Liver (tissue), 9 donors: ENCODE measurements around the gene ADGRD1. TPM values are rescaled to one million over a fixed set of nuclear protein-coding genes. Genes with fewer than 3 reads are reported as not detected.

Source experiments
- DNase-seq: peaks from one replicate; pipeline ENCODE4 v3.0.0-alpha.2; 2017; ENCODE audit warnings: low spot score
- H3K27ac ChIP-seq, 2 donors: one replicate each; pipeline ENCODE4 v1.7.0; 2013; ENCODE audit warnings: inconsistent platforms in 2 of 2, low read length in 2 of 2, control low read depth in 1 of 2, low read depth in 1 of 2, mild to moderate bottlenecking in 1 of 2
- H3K27me3 ChIP-seq, 4 donors: one replicate each; pipeline versions ENCODE4 v1.6.1 to v1.7.0; 2013; ENCODE audit warnings: low read length in 3 of 4, inconsistent platforms in 1 of 4, mild to moderate bottlenecking in 1 of 4, moderate library complexity in 1 of 4; ENCODE audit not compliant: control insufficient read depth in 4 of 4, insufficient read depth in 4 of 4
- H3K36me3 ChIP-seq, 4 donors: one replicate each; pipeline versions ENCODE4 v1.6.1 to v1.7.0; 2013; ENCODE audit warnings: low read length in 3 of 4, mild to moderate bottlenecking in 3 of 4, low read depth in 1 of 4, moderate library complexity in 1 of 4; ENCODE audit not compliant: control insufficient read depth in 4 of 4, insufficient read depth in 3 of 4
- H3K4me1 ChIP-seq, 4 donors: one replicate each; pipeline versions ENCODE4 v1.6.1 to v1.7.0; 2013; ENCODE audit warnings: low read length in 3 of 4, mild to moderate bottlenecking in 3 of 4, moderate library complexity in 1 of 4; ENCODE audit not compliant: control insufficient read depth in 4 of 4, insufficient read depth in 4 of 4
- H3K4me3 ChIP-seq, 3 donors: one replicate each; pipeline versions ENCODE4 v1.6.1 to v1.7.0; 2013; ENCODE audit warnings: low read length in 3 of 3, control low read depth in 1 of 3, low read depth in 1 of 3, mild to moderate bottlenecking in 1 of 3
- H3K9ac ChIP-seq, 2 donors: one replicate each; pipeline ENCODE4 v1.7.0; 2013; ENCODE audit warnings: low read length in 2 of 2, mild to moderate bottlenecking in 2 of 2, moderate library complexity in 2 of 2, control low read depth in 1 of 2, low read depth in 1 of 2
- H3K9me3 ChIP-seq, 4 donors: one replicate each; pipeline versions ENCODE4 v1.6.1 to v1.7.0; 2013; ENCODE audit warnings: low read length in 3 of 4; ENCODE audit not compliant: control insufficient read depth in 4 of 4
- EGR1 ChIP-seq, 2 donors: IDR thresholded peaks; 2 replicates each; pipeline ENCODE4 v1.6.1; 2016 to 2018; ENCODE audit warnings: antibody characterized with exemption in 2 of 2, low read depth in 2 of 2
- FOXA1 ChIP-seq: IDR thresholded peaks from 2 replicates; pipeline ENCODE4 v1.6.1; 2016; ENCODE audit warnings: antibody characterized with exemption
- FOXA2 ChIP-seq: IDR thresholded peaks from 2 replicates; pipeline ENCODE4 v1.6.1; 2016; ENCODE audit warnings: antibody characterized with exemption
- GABPA ChIP-seq, 2 donors: IDR thresholded peaks in 1 of 2; conservative IDR thresholded peaks in 1 of 2; 2 replicates each; pipeline ENCODE4 v1.6.1; 2016; ENCODE audit warnings: antibody characterized with exemption in 2 of 2, mild to moderate bottlenecking in 1 of 2, moderate library complexity in 1 of 2
- HNF4A ChIP-seq, 2 donors: conservative IDR thresholded peaks; 2 replicates each; pipeline ENCODE4 v1.6.1; 2016; ENCODE audit warnings: antibody characterized with exemption in 2 of 2, mild to moderate bottlenecking in 2 of 2
- HNF4G ChIP-seq: IDR thresholded peaks from 2 replicates; pipeline ENCODE4 v1.6.1; 2016; ENCODE audit warnings: antibody characterized with exemption
- JUND ChIP-seq, 2 donors: IDR thresholded peaks; 2 replicates each; pipeline ENCODE4 v1.6.1; 2016; ENCODE audit warnings: antibody characterized with exemption in 2 of 2
- NR2F2 ChIP-seq: IDR thresholded peaks from 2 replicates; pipeline ENCODE4 v1.6.1; 2016; ENCODE audit warnings: antibody characterized with exemption
- RAD21 ChIP-seq, 2 donors: IDR thresholded peaks; 2 replicates each; pipeline ENCODE4 v1.6.1; 2016; ENCODE audit warnings: antibody characterized with exemption in 2 of 2, mild to moderate bottlenecking in 2 of 2
- RXRA ChIP-seq, 2 donors: IDR thresholded peaks; 2 replicates each; pipeline ENCODE4 v1.6.1; 2017 to 2018; ENCODE audit warnings: antibody characterized with exemption in 2 of 2, mild to moderate bottlenecking in 1 of 2
- TAF1 ChIP-seq: conservative IDR thresholded peaks from 2 replicates; pipeline ENCODE4 v1.6.1; 2016; ENCODE audit warnings: antibody characterized with exemption, mild to moderate bottlenecking
- YY1 ChIP-seq: IDR thresholded peaks from 2 replicates; pipeline ENCODE4 v1.6.1; 2016; ENCODE audit warnings: antibody characterized with exemption, mild to moderate bottlenecking
- WGBS: extraction: QIAGEN DNeasy Blood & Tissue Kit; methylation state at CpG from one replicate; pipeline ENCODE4 v1.1.7; 2013; 5-methylcytosine and 5-hydroxymethylcytosine counted together
- polyA plus RNA-seq, 2 donors: library from polyadenylated mRNA; stranded (reverse) in 1 of 2; unstranded in 1 of 2; fragments of 200-250 nt in 1 of 2; fragments of >200 nt in 1 of 2; fragmentation: Nextera tagmentation in 1 of 2; extraction: Ambion mirVana in 1 of 2; gene quantifications; one replicate each; pipeline versions ENCODE4 v1.2.1 to v1.2.3, GENCODE V29; 2013 to 2015
- total RNA-seq, 2 donors: library from RNA; depleted of rRNA; stranded (reverse); fragments of >200 nt; gene quantifications; one replicate each; pipeline ENCODE4 v1.2.3, GENCODE V29; 2014
- TF ChIP-seq, protein P1 (sequence below): IDR thresholded peaks from 2 replicates; pipeline ENCODE4 v1.6.1; 2016; ENCODE audit warnings: antibody characterized with exemption
- TF ChIP-seq, protein P2 (sequence below): IDR thresholded peaks from 2 replicates; pipeline ENCODE4 v1.6.1; 2016; ENCODE audit warnings: antibody characterized with exemption
- TF ChIP-seq, protein P3 (sequence below): fragments of 150-350 bp; IDR thresholded peaks from 2 replicates; pipeline ENCODE4 v1.5.1; 2017; ENCODE audit warnings: improper control_type of control experiment, low read depth, low read length; ENCODE audit not compliant: missing input control
- TF ChIP-seq, protein P4 (sequence below): IDR thresholded peaks from 2 replicates; pipeline ENCODE4 v1.6.1; 2016; ENCODE audit warnings: antibody characterized with exemption, mild to moderate bottlenecking
- TF ChIP-seq, protein P5 (sequence below): IDR thresholded peaks from 2 replicates; pipeline ENCODE4 v1.6.1; 2016; ENCODE audit warnings: antibody characterized with exemption
- donor health status: healthy.
- donor health status: healthy.
- donor health status: healthy.
- donor health status: healthy.
- donor health status: healthy.

Gene ADGRD1
- total and polyA plus RNA-seq, 4 donors: 2.7 to 7.1 (median 4.6) TPM

DNA sequence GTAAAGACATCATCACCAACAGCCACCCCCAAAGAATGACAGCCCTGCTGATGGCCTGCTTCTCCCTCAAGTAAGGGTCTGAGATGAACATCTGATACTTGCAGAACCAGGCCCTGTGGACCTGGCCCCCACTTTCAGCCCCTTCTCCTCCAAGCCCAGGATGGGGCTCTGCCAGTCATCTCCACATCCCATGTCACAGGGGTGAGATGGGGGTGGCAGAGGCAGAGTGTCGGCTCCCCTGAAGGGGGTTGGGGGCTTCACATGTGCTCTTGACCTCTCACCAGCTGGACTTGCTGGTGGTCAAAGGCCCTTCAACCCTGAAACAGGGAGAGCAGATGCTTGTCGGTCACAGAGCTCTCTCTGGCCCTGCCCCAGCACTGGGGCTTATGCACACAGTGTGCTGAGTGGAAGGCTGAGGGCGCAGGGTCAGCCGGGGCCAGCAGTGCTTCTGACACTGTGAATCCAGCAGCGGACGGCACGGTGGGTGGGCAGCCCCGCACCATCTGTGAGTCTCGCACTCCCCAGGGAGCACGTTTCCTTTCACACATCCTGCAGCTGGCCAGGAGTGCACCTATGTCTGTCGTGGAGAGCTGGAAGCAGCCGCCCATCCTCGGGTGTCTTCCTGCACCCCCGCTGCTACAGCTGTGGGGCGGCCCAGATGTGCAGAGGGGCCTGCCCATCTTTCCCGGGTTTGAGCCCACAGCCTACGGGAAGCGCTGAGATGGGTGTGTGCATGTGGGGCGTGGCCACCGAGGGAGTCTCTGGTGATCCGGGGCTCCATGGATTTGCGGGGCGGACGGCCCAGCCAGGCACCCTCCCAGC is 94.3 kb downstream of the ADGRD1 start (continued):
- TF ChIP-seq, protein P1, sequence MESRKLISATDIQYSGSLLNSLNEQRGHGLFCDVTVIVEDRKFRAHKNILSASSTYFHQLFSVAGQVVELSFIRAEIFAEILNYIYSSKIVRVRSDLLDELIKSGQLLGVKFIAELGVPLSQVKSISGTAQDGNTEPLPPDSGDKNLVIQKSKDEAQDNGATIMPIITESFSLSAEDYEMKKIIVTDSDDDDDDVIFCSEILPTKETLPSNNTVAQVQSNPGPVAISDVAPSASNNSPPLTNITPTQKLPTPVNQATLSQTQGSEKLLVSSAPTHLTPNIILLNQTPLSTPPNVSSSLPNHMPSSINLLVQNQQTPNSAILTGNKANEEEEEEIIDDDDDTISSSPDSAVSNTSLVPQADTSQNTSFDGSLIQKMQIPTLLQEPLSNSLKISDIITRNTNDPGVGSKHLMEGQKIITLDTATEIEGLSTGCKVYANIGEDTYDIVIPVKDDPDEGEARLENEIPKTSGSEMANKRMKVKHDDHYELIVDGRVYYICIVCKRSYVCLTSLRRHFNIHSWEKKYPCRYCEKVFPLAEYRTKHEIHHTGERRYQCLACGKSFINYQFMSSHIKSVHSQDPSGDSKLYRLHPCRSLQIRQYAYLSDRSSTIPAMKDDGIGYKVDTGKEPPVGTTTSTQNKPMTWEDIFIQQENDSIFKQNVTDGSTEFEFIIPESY: no peak
- TF ChIP-seq GABPA (IDR thresholded peaks at IDR 0.05 in 1 of 2, conservative IDR thresholded peaks at IDR 0.05 in 1 of 2) (no peak), EGR1 (IDR thresholded peaks at IDR 0.05; ENCODE audit: low read depth in 2 of 2) (no peak), JUND (IDR thresholded peaks at IDR 0.05) (no peak), HNF4G (no peak)

DNA sequence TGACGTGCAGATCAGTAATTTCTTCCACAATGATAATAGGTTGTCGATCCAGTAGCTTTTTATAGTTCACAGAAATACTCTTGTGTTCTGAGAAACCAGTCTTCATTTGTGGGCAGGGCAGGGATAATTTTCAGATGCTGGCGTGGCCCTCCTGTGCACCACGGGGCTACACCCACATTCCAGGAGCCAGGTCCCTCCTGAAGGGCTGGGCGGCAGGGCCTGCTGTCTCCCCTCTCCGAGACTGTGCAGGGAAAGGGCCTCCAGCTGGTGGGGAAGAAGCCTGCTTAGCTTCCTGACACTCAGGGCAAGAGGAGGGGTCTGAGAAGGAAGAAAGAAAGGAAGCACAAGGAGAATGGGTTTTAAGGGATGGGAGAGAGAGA is 94.9 kb downstream of the ADGRD1 start:
- no peak for DNase-seq
- TF ChIP-seq NR2F2 (no peak), FOXA2 (no peak), RXRA (IDR thresholded peaks at IDR 0.05) (no peak), HNF4G (no peak), TAF1 (no peak), FOXA1 (no peak), RAD21 (IDR thresholded peaks at IDR 0.05) (no peak), GABPA (IDR thresholded peaks at IDR 0.05 in 1 of 2, conservative IDR thresholded peaks at IDR 0.05 in 1 of 2) (no peak), YY1 (no peak), HNF4A (conservative IDR thresholded peaks at IDR 0.05) (no peak), JUND (IDR thresholded peaks at IDR 0.05) (no peak)
- TF ChIP-seq, protein P2, sequence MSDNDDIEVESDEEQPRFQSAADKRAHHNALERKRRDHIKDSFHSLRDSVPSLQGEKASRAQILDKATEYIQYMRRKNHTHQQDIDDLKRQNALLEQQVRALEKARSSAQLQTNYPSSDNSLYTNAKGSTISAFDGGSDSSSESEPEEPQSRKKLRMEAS: no peak
- TF ChIP-seq, protein P3, sequence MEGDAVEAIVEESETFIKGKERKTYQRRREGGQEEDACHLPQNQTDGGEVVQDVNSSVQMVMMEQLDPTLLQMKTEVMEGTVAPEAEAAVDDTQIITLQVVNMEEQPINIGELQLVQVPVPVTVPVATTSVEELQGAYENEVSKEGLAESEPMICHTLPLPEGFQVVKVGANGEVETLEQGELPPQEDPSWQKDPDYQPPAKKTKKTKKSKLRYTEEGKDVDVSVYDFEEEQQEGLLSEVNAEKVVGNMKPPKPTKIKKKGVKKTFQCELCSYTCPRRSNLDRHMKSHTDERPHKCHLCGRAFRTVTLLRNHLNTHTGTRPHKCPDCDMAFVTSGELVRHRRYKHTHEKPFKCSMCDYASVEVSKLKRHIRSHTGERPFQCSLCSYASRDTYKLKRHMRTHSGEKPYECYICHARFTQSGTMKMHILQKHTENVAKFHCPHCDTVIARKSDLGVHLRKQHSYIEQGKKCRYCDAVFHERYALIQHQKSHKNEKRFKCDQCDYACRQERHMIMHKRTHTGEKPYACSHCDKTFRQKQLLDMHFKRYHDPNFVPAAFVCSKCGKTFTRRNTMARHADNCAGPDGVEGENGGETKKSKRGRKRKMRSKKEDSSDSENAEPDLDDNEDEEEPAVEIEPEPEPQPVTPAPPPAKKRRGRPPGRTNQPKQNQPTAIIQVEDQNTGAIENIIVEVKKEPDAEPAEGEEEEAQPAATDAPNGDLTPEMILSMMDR: no peak
- TF ChIP-seq, protein P4, sequence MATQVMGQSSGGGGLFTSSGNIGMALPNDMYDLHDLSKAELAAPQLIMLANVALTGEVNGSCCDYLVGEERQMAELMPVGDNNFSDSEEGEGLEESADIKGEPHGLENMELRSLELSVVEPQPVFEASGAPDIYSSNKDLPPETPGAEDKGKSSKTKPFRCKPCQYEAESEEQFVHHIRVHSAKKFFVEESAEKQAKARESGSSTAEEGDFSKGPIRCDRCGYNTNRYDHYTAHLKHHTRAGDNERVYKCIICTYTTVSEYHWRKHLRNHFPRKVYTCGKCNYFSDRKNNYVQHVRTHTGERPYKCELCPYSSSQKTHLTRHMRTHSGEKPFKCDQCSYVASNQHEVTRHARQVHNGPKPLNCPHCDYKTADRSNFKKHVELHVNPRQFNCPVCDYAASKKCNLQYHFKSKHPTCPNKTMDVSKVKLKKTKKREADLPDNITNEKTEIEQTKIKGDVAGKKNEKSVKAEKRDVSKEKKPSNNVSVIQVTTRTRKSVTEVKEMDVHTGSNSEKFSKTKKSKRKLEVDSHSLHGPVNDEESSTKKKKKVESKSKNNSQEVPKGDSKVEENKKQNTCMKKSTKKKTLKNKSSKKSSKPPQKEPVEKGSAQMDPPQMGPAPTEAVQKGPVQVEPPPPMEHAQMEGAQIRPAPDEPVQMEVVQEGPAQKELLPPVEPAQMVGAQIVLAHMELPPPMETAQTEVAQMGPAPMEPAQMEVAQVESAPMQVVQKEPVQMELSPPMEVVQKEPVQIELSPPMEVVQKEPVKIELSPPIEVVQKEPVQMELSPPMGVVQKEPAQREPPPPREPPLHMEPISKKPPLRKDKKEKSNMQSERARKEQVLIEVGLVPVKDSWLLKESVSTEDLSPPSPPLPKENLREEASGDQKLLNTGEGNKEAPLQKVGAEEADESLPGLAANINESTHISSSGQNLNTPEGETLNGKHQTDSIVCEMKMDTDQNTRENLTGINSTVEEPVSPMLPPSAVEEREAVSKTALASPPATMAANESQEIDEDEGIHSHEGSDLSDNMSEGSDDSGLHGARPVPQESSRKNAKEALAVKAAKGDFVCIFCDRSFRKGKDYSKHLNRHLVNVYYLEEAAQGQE: no peak
- TF ChIP-seq, protein P5, sequence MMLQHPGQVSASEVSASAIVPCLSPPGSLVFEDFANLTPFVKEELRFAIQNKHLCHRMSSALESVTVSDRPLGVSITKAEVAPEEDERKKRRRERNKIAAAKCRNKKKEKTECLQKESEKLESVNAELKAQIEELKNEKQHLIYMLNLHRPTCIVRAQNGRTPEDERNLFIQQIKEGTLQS: no peak
- TF ChIP-seq, protein P1: no peak
- H3K4me3 ChIP-seq: no peak overlapping the region
- no peak overlapping the region for H3K27ac ChIP-seq
- H3K9me3 ChIP-seq: no peaks in the 10 kb centered on the region
- no peaks in the 10 kb centered on the region for H3K36me3 ChIP-seq
- H3K4me1 ChIP-seq: no peaks in the 10 kb centered on the region
- 84% methylated on average over 6 of the region's 6 CpGs for WGBS
- no peaks in the 10 kb centered on the region for H3K27me3 ChIP-seq
- no peak overlapping the region for H3K9ac ChIP-seq
